Measurements from ENCODE around the gene NNMT.
A peak's percentile ranks its signal among the peaks of the same experiment; 100 is the strongest.

Gene NNMT

GRCh38 chr11:114285599-114285998 lies 10.6 kb upstream of the NNMT start:
- no peak for DNase-seq

DNA sequence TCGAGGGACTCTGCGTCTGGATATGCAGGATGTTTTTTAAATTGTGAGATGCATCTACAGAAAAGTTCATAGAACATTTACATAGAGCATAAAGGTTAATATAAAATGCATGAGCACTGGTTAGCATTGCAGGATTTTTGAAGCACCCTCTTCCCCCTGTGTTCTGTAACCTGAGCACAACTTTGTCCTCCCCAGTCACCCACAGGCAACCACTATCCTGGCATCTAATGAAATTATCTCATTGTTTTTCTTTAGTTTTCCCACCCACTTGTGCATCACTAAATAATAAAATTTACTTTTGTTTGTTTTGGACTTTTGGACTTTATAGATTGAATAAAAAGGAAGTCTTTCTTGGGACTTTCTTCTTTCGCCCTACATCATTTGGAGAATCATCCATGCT lies 10.0 kb upstream of the NNMT start:
- no peak for DNase-seq

DNA sequence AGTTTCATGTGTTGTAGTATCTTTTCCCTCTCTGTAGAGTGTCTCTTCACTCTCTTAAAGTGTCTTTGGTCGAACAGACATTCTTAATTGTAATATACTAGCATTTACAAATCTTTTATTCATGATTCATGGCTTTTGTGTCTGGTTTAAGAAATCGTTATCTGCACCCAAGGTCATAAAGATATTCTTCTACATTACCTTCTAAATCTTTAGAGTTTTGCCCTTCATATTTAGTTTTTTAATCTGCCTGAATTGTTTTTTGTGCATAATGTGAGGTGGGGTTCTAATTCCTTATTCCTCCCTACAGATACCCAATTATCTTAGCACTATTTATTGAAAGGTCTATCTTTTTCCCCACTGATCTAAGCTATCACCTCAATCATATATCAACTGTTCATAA lies 9.0 kb upstream of the NNMT start:
- no peak for DNase-seq

DNA sequence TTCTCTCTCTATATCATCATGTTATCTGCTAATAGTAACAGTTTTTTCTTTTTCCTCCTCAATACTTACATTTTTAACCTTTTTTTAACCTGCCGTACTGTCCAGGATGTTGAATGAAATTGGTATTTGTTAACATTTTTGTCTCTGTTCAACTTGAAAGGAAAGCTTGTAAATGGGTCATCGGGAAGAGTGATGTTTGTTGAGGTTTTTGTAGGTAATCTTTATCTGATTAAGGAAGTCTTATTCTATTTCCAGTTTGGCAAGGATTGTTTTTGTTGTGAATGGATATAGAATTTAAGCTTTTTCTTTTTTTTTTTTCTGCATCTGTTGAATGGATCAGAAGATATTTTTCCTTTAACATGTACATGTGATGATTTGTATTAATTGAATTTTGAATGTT lies 8.1 kb upstream of the NNMT start:
- DNase-seq = no peak

DNA sequence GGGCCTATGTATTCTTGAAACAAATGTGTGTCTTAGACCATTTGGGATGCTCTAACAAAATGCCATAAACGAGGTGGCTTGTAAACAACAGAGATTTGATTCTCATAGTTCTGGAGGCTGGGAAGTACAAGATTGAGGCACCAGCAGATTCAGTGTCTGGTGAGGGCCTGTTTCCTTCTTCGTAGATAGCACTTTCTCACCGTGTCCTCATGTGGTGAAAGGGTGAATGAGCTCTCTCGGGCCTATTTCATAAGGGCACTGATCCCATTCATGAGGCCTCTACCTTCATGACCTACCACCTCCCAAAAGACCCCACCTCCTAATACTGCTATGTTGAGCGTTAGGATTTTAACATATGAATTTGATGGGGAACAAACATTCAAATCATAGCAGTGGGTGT lies 6.4 kb upstream of the NNMT start:
- no peak for DNase-seq

GRCh38 chr11:114290503-114291235 lies 5.5 kb upstream of the NNMT start:
- DNase-seq = no peak

DNA sequence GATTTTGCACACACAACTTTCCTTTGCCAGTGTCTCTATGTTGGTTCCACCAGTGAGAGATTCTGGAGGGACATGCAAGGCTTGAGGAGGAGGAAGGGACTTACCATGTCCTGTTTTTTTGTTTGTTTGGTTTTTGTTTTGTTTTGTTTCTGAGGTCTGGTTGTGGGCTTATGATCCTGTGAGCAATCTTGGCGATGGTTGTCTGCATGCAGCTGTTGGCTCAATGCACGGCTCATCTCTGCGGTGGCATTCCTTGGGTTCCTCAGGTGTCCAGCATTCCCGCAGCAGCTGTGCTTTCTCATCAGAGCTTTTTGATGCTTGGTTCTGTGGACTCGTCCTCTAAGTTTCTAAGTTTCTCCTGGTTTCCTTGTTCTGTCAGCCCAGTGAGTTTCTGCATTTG lies 4.8 kb upstream of the NNMT start:
- no peak for DNase-seq

GRCh38 chr11:114291842-114292680 lies 4.1 kb upstream of the NNMT start:
- no peak for DNase-seq

GRCh38 chr11:114293201-114293711 lies 2.9 kb upstream of the NNMT start:
- no peak for DNase-seq

DNA sequence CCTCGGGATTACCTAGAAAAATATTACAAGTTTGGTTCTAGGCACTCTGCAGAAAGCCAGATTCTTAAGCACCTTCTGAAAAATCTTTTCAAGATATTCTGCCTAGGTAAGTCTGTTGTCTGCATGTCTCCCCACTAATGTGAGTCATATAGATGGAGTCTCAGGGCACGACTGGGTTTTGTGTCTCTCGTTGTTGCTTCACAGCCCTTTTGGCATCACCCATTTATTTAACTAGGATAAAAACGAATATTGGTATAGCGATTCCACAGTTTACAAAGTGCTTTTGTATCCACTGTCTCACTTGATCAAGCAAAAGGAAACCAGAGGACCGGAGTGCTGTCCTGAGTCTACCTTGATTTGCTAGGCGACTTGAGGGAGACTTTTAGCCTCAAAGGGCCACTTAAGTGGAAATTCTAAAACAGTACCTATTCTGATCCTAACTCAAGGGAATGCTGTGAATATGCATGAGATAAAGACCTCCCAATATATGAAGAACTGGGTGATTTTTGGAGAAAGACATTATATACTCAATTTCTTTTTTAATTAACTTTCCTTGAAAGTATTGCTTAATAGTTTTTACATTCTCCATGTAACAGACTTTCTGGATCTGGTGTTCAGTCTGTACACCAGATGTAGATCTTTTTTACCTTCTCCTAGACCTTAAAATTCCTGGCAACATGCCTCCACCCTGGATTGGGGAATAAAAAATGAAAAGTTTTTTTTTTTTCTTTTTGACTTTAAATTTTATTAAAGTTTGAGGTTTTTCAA lies 590 bp downstream of the NNMT start:
- DNase-seq = no peak

GRCh38 chr11:114297806-114298709 lies 1.9 kb downstream of the NNMT start:
- no peak for DNase-seq

GRCh38 chr11:114298710-114299109 lies 2.5 kb downstream of the NNMT start:
- no peak for DNase-seq

- no peak for DNase-seq
Observed at GRCh38 chr11:114301088-114301487, 4.9 kb downstream of the NNMT start.

DNA sequence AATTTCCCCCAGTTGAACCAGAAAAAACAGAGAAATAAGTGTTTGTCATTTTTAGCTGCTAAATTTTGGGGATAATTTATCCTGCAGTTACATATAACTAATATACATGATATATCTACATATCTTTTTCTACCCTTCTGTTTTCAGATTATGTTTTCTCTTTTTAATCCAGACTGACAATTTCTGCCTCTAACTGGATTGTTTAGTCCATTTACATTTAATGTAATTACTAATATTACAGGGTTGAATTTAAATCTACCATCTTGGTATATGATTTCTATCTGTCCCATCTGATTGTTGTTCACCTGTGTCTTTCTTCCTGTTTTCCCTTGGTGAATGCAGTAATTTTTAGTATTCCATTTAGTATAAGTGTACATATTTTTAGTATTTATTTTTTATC lies 5.7 kb downstream of the NNMT start:
- no peak for DNase-seq

DNA sequence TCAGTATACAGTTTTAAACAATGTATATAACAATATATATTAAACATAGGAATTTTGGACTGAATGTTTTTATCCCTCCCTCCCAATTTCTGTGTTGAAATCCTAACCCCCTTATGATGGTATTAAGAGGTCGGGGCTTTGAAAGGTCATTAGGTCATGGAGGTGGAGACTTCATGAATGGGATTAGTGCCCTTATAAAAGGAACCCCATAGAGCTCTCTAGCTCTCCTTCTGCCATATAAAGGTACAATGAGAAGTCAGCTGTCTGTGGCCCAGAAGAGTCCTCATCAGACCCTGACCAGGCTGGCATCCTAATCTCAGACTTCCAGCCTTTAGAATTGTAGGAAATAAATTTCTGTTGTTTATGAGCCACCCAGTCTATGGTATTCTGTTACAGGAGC lies 6.5 kb downstream of the NNMT start:
- DNase-seq = no peak

GRCh38 chr11:114304065-114304464 lies 7.9 kb downstream of the NNMT start:
- DNase-seq = no peak

DNA sequence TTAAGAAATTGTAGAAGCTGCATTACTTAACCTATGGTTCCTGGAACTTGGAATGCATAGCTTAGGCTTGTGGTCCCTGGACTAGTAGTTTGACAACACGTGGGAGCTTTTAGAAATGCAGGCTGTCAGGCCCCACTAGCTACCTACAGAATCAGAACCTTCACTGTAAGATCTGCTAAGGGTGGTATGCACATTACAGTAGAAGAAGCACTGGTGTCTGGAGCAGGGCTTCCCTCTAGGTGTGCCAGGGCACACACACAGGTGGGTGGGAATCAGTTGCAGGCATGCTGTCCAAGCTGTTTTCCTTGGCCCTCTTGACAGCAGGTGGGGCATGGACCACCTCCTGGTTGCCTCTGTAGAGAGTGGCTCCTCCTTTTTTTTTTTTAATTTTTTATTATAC lies 8.8 kb downstream of the NNMT start:
- DNase-seq = no peak

DNA sequence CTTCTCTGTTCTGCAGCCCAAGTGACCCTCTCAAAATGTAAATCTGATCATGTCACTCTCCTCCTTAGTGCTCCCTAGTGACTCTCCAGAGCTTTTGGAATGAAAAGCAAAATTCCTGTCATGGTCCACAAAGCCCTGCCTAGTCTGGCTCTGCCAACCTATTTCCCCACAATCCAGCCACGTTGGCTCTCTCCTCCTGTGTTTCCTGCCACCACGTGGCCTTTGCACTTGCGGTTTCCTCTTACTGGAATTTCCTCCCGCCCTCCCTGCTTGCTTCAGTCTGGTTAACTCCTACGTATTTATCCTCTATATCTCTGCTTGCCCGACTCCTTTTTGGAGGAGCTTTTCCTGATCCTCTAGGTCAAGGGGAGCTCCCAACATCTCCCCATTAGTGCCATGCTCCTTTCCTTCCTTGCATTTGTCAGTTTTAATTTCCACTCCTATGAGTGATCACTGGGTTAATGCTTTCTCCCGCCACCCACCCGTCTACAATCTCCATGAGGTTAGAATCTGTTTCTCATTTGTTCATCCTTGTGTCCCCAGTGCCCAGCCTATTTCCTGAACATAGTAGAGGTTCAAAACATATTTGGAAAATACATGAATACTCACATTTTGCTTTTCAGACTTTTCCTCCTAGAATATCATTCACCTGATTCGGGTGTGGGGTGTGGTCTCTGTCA lies 11.5 kb downstream of the NNMT start:
- DNase-seq = peak; percentile 57 to 77

- peak; percentile 80 to 94 for DNase-seq
Observed at GRCh38 chr11:114308689-114309089, 12.5 kb downstream of the NNMT start.

DNA sequence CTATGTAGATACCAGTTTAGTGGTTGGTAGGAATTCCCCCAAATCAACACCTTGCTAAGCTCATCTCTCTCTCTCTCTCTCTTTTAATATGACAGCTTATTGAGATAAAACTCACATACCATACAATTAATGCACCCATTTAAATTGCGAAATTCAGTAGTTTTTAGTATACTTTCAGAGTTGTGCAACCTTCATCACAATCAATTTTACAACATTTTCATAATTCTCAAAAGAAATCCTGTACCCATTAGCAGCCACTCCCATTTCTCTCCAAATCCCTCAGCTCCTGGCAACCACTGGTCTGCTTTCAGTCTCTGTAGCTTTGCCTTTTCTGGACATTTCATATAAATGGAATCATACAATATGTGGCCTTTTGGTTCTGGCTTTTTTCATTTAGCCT lies 13.3 kb downstream of the NNMT start:
- peak; percentile 42 to 49 for DNase-seq

GRCh38 chr11:114310095-114310494 lies 13.9 kb downstream of the NNMT start:
- DNase-seq = no peak

GRCh38 chr11:114311946-114312345 lies 15.7 kb downstream of the NNMT start:
- no peak for DNase-seq
